ENCODE results near the gene MSRB1. TPM values are rescaled to one million over a fixed set of nuclear protein-coding genes. Genes with fewer than 3 reads are reported as not detected.
A peak's percentile ranks its signal among the peaks of the same experiment; 100 is the strongest.

MSRB1 gene
- total RNA-seq, 4 donors from 2014 or later: 13.9 to 56.5 (median 29.3) TPM

GRCh38 chr16:1987198-1987597 lies 44.2 kb upstream of the MSRB1 start:
- Histone ChIP-seq H3K36me3 (peaks cover 0 to 7% (median 0%) of the 10 kb centered on the region in 4 donors), H3K27me3 (peaks cover 34% of the 10 kb centered on the region), H3K27ac (no peak overlapping the region), H3K4me1 (peaks cover 29 to 67% (median 58%) of the 10 kb centered on the region in 4 donors), H3K9me3 (no peaks in the 10 kb centered on the region), H3K4me3 (no peak overlapping the region)
- DNase-seq: no peak
- WGBS, 2 donors (ENCODE audit: low coverage in 1 of 2): 91% methylated on average over 10 of the region's 10 CpGs; no CpG with 5 or more reads in 1 of the 2 donors
- intact Hi-C loops (cut with DNase I; ENCODE audit: low total_unique reads) (loop anchor here (10.0 kb wide), 1 partner anchor 678 kb away; no protein-coding TSS in a partner anchor), in situ Hi-C loops (cut with MboI; ENCODE audit: low pct_ligation_motif_present in 1 of 4, low pct_unique_long_range_greater_than_20kb in 1 of 4, low sequenced_read_pairs in 3 of 4) (no loop called here)
- TF ChIP-seq POLR2A (IDR thresholded peaks at IDR 0.05) (no peak), POLR2AphosphoS5 (IDR thresholded peaks at IDR 0.05) (no peak), CTCF (IDR thresholded peaks at IDR 0.05) (no peak), EP300 (IDR thresholded peaks at IDR 0.05; ENCODE audit: low read depth) (no peak)

- Histone ChIP-seq H3K36me3 (peaks cover 0 to 7% (median 0%) of the 10 kb centered on the region in 4 donors), H3K27me3 (peaks cover 38% of the 10 kb centered on the region), H3K9me3 (no peaks in the 10 kb centered on the region), H3K4me3 (peak overlapping the region in 2 of 4 donors; percentile 89 to 90), H3K4me1 (peaks cover 25 to 64% (median 56%) of the 10 kb centered on the region in 4 donors), H3K27ac (peak overlapping the region; percentile 91 to 95 (median 93))
- DNase-seq: peak; percentile 78
- 75% methylated on average over 14 of the region's 14 CpGs; no CpG with 5 or more reads in 1 of the 2 donors for WGBS, 2 donors (ENCODE audit: low coverage in 1 of 2)
- intact Hi-C loops (cut with DNase I; ENCODE audit: low total_unique reads): loop anchor here (10.0 kb wide), 1 partner anchor 679 kb away; no protein-coding TSS in a partner anchor
- no peak for TF ChIP-seq EP300 (IDR thresholded peaks at IDR 0.05; ENCODE audit: low read depth)
- TF ChIP-seq CTCF (IDR thresholded peaks at IDR 0.05): no peak
- peak; percentile 83 for TF ChIP-seq POLR2A (IDR thresholded peaks at IDR 0.05)
- peak in 2 of 3 donors; percentile 63 to 70 for TF ChIP-seq POLR2AphosphoS5 (IDR thresholded peaks at IDR 0.05)
- in situ Hi-C loops (cut with MboI; ENCODE audit: low pct_ligation_motif_present in 1 of 4, low pct_unique_long_range_greater_than_20kb in 1 of 4, low sequenced_read_pairs in 3 of 4): no loop called here
These were observed 42.6 kb upstream of the MSRB1 start for GRCh38 chr16:1985466-1986150.

GRCh38 chr16:1984347-1985225 lies 41.6 kb upstream of the MSRB1 start:
- H3K36me3 ChIP-seq: peaks cover 0 to 7% (median 0%) of the 10 kb centered on the region in 4 donors
- TF ChIP-seq POLR2AphosphoS5 (IDR thresholded peaks at IDR 0.05) (peak in 2 of 3 donors; percentile 11 to 18), EP300 (IDR thresholded peaks at IDR 0.05; ENCODE audit: low read depth) (no peak), CTCF (IDR thresholded peaks at IDR 0.05) (no peak), POLR2A (IDR thresholded peaks at IDR 0.05) (peak; percentile 45)
- H3K4me3 ChIP-seq: peak overlapping the region; percentile 58 to 90 (median 82)
- 9 to 24% methylated on average over 7 to 36 of the region's 58 CpGs for WGBS, 2 donors (ENCODE audit: low coverage in 1 of 2)
- peak overlapping the region; percentile 91 to 95 (median 93) for H3K27ac ChIP-seq
- no peaks in the 10 kb centered on the region for H3K9me3 ChIP-seq
- intact Hi-C loops (cut with DNase I; ENCODE audit: low total_unique reads): loop anchor here (10.0 kb wide), 1 partner anchor 680 kb away; no protein-coding TSS in a partner anchor
- peaks cover 39% of the 10 kb centered on the region for H3K27me3 ChIP-seq
- peaks cover 22 to 67% (median 58%) of the 10 kb centered on the region in 4 donors for H3K4me1 ChIP-seq
- DNase-seq: peak; percentile 68
- in situ Hi-C loops (cut with MboI; ENCODE audit: low pct_ligation_motif_present in 1 of 4, low pct_unique_long_range_greater_than_20kb in 1 of 4, low sequenced_read_pairs in 3 of 4): no loop called here
